Measurements from ENCODE around the gene FBH1. TPM values are rescaled to one million over a fixed set of nuclear protein-coding genes. Genes with fewer than 3 reads are reported as not detected.

Gene FBH1
- total RNA-seq, 1 experiment from 2014 or later: 84.0 TPM

DNA sequence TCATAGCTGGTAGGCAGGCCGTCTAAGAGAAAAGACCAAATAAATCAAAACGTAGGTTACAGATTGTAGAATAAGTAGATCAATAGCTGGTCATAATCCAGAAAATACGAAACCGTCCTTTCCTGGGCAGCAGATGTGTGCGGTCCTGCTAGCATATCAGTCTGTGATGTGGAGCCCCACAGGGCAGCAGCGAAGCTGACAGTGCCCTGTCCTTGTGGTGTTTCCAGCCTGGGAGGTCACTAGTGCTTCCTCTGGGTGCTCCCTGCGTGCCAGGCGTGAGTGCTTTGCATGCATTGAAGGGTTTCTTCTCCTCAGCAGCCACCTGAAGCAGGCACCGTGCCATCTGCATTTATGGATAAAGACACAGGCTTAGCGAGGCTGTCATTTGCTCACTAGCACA is 45.6 kb downstream of the FBH1 start:
- Histone ChIP-seq H3K4me3 (ENCODE audit: low read depth, low read length, poor library complexity, severe bottlenecking) (no peak overlapping the region), H3K27ac (ENCODE audit: low read depth, low read length, poor library complexity, severe bottlenecking) (no peak overlapping the region), H3K27me3 (replicated peaks; ENCODE audit: insufficient read depth, low read depth, low read length, poor library complexity) (no peaks in the 10 kb centered on the region), H3K36me3 (ENCODE audit: insufficient read depth, low read length, poor library complexity, severe bottlenecking) (peaks cover 29% of the 10 kb centered on the region), H3K9me3 (ENCODE audit: low read depth, low read length, poor library complexity, severe bottlenecking) (no peaks in the 10 kb centered on the region), H3K4me1 (ENCODE audit: insufficient read depth, low read length, poor library complexity, severe bottlenecking) (no peaks in the 10 kb centered on the region)
- TF ChIP-seq, protein P1, sequence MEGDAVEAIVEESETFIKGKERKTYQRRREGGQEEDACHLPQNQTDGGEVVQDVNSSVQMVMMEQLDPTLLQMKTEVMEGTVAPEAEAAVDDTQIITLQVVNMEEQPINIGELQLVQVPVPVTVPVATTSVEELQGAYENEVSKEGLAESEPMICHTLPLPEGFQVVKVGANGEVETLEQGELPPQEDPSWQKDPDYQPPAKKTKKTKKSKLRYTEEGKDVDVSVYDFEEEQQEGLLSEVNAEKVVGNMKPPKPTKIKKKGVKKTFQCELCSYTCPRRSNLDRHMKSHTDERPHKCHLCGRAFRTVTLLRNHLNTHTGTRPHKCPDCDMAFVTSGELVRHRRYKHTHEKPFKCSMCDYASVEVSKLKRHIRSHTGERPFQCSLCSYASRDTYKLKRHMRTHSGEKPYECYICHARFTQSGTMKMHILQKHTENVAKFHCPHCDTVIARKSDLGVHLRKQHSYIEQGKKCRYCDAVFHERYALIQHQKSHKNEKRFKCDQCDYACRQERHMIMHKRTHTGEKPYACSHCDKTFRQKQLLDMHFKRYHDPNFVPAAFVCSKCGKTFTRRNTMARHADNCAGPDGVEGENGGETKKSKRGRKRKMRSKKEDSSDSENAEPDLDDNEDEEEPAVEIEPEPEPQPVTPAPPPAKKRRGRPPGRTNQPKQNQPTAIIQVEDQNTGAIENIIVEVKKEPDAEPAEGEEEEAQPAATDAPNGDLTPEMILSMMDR (conservative IDR thresholded peaks at IDR 0.05; ENCODE audit: low read depth, low read length): no peak
- TF ChIP-seq EZH2 (IDR thresholded peaks at IDR 0.05; ENCODE audit: borderline replicate concordance, low read depth, low read length, poor library complexity, severe bottlenecking): no peak
- BruUV-seq (replicated peaks): no TSS peak
- CTCF ChIA-PET: no interaction called here
- POLR2A ChIA-PET (ENCODE audit: low non-redundant PET): no interaction called here
- intact Hi-C loops (cut with micrococcal nuclease; ENCODE audit: unreplicated experiment): no loop called here
- no peak for DNase-seq (ENCODE audit: low spot score)

DNA sequence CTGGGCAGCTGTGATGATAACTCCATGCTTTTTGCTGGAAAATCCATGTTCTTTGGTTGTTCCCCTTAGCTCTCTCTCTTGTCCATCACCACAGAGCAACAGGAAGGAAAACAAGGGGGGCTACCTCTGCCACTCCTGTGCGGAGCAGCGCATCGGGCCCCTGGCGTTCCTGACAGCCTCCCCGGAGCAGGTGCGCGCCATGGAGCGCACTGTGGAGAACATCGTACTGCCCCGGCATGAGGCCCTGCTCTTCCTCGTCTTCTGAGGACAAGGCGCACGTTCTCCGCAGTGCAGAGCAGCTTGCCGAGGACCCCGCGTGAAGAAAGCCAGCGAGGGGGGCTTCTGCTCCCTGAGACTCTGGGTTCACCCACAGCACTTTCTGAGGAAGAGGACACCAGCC is 47.0 kb downstream of the FBH1 start:
- ChIA-PET POLR2A (ENCODE audit: low non-redundant PET) (no interaction called here), CTCF (no interaction called here)
- DNase-seq (ENCODE audit: low spot score): no peak
- Histone ChIP-seq H3K27ac (ENCODE audit: low read depth, low read length, poor library complexity, severe bottlenecking) (no peak overlapping the region), H3K36me3 (ENCODE audit: insufficient read depth, low read length, poor library complexity, severe bottlenecking) (peaks cover 19% of the 10 kb centered on the region), H3K27me3 (replicated peaks; ENCODE audit: insufficient read depth, low read depth, low read length, poor library complexity) (no peaks in the 10 kb centered on the region), H3K9me3 (ENCODE audit: low read depth, low read length, poor library complexity, severe bottlenecking) (no peaks in the 10 kb centered on the region), H3K4me3 (ENCODE audit: low read depth, low read length, poor library complexity, severe bottlenecking) (no peak overlapping the region), H3K4me1 (ENCODE audit: insufficient read depth, low read length, poor library complexity, severe bottlenecking) (no peaks in the 10 kb centered on the region)
- TF ChIP-seq, protein P1 (conservative IDR thresholded peaks at IDR 0.05; ENCODE audit: low read depth, low read length): no peak
- TF ChIP-seq EZH2 (IDR thresholded peaks at IDR 0.05; ENCODE audit: borderline replicate concordance, low read depth, low read length, poor library complexity, severe bottlenecking): no peak
- intact Hi-C loops (cut with micrococcal nuclease; ENCODE audit: unreplicated experiment): no loop called here
- TSS peak; percentile 58 for BruUV-seq (replicated peaks)

- H3K9me3 ChIP-seq (ENCODE audit: low read depth, low read length, poor library complexity, severe bottlenecking): no peaks in the 10 kb centered on the region
- ChIA-PET CTCF (no interaction called here), POLR2A (ENCODE audit: low non-redundant PET) (no interaction called here)
- H3K36me3 ChIP-seq (ENCODE audit: insufficient read depth, low read length, poor library complexity, severe bottlenecking): peaks cover 15% of the 10 kb centered on the region
- no peak for DNase-seq (ENCODE audit: low spot score)
- no peaks in the 10 kb centered on the region for H3K27me3 ChIP-seq (replicated peaks; ENCODE audit: insufficient read depth, low read depth, low read length, poor library complexity)
- H3K4me1 ChIP-seq (ENCODE audit: insufficient read depth, low read length, poor library complexity, severe bottlenecking): no peaks in the 10 kb centered on the region
- TF ChIP-seq EZH2 (IDR thresholded peaks at IDR 0.05; ENCODE audit: borderline replicate concordance, low read depth, low read length, poor library complexity, severe bottlenecking): no peak
- TF ChIP-seq, protein P1 (conservative IDR thresholded peaks at IDR 0.05; ENCODE audit: low read depth, low read length): no peak
- H3K4me3 ChIP-seq (ENCODE audit: low read depth, low read length, poor library complexity, severe bottlenecking): no peak overlapping the region
- no TSS peak for BruUV-seq (replicated peaks)
- no peak overlapping the region for H3K27ac ChIP-seq (ENCODE audit: low read depth, low read length, poor library complexity, severe bottlenecking)
- intact Hi-C loops (cut with micrococcal nuclease; ENCODE audit: unreplicated experiment): no loop called here
Measured at GRCh38 chr10:5938291-5938690, 48.2 kb downstream of the FBH1 start.
